H7 (cell line): ENCODE results near the gene ANKRD35. TPM values are rescaled to one million over a fixed set of nuclear protein-coding genes. Genes with fewer than 3 reads are reported as not detected.
A peak's percentile ranks its signal among the peaks of the same experiment; 100 is the strongest.
"Not testable (repeated sequence)": the region's sequence is repeated elsewhere in the genome, so short reads cannot be mapped to it uniquely, and the experiment has no call there.

Source experiments
- DNase-seq: peaks from one replicate; pipeline ENCODE4 v3.0.0; 2012
- H3K27me3 ChIP-seq: 2 replicates; pipeline ENCODE4 v1.6.0; 2011; ENCODE audit warnings: mild to moderate bottlenecking, low read length; ENCODE audit not compliant: control insufficient read depth, insufficient read depth
- H3K36me3 ChIP-seq: replicated peaks from 2 replicates; pipeline ENCODE4 v1.5.1; 2011; ENCODE audit warnings: low read length; ENCODE audit not compliant: control insufficient read depth, insufficient read depth
- H3K4me3 ChIP-seq: 2 replicates; pipeline ENCODE4 v1.5.1; 2011; ENCODE audit warnings: low read depth, mild to moderate bottlenecking, control low read depth, low read length, moderate library complexity; ENCODE audit not compliant: insufficient read depth
- total RNA-seq: library from RNA; depleted of rRNA; stranded (reverse); fragments of >200 nt; shearing (Covaris generic); gene quantifications from 2 replicates; pipeline ENCODE4 v1.2.3, GENCODE V29; 2014; rRNA removed

Gene ANKRD35
- total RNA-seq, 1 experiment from 2014 or later: 0.52 TPM

DNA sequence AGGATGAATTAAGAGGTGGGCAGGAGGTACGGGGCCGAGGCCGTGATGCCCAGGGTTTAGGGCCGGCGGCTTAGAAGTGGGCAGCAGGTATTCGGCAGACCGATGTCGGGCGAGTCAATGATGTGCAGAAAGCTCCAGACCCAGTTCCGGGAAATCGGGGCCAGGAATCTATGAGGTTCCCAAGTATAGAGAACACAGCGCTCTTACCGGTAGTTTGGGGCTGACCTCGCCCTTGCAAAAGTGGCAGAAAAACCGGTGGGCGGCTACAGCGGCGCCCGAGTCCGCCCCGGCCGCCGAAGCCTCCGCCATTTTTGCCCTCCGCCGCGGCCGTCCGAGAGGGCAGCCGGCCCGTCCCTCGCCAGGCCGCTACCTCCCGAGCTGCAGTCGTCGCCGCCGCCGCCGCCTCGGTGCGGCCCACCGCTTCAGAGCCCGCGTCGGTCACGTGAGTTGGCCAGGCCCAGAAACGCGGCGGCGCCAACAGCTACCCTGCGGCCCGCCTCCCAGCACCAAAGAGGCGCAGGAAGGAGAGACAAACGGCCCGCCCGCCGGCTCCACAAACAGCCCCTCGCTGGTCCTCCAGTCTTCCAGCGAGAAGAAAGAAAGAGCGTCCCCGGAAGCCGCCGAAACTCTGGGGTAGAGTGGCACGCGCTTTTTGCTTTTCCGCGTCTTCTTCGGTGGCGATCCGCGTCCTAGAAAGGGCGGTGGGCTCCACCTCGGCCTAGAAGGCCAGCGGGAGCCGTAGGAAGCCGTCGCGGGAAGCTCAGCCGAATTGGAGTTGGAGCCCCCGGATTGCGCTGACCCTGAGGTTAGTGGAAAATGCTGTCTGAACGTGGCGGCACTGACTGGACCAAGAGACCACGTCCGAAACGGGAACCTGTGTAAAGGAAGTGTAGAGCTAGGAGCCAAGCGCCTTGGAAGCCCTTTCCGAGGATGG is 61.8 kb downstream of the ANKRD35 start, which contains the start of the genes POLR3C and RNF115:
Gene POLR3C (plus strand): TSS at position 636 of the 934 bp plus-strand sequence. CDS start 1,577 bp downstream, outside the sequence.
Gene RNF115 (minus strand): TSS at position 531 of the 934 bp plus-strand sequence. CDS start 222 bp downstream, at position 309.
- DNase-seq: peak; percentile 92
- Histone ChIP-seq H3K4me3 (peak within 1 kb of the TSS; percentile 91), H3K36me3 (peaks cover 15% of the 10 kb centered on the region), H3K27me3 (no peaks in the 10 kb centered on the region)

DNA sequence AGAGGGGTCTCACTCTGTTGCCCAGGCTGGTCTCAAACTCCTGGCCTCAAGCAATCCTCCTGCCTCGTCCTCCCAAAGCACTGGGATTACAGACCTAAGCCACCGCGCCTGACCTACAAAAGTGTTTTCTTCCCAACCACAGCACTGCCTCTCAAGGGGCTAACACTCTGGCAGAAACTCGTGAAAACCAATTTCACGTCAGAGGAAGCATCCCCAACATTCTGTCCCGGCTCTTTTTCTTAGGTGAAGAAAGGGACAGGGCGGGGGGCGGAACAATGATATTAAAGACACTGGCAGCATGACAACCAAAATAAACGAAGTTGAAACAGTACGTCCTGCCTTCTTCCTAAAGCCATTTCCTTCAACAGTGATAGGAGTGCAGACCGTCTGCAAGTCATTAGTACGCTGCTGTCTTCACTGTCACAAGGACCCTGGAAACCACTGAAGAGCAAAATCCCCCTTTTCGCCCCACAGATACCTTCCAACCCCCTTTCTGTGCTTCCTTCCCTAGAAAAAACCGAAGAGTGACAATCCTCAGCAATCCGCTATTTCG is 62.8 kb downstream of the ANKRD35 start:
- not testable (repeated sequence) for H3K4me3 ChIP-seq, H3K36me3 ChIP-seq, H3K27me3 ChIP-seq

DNA sequence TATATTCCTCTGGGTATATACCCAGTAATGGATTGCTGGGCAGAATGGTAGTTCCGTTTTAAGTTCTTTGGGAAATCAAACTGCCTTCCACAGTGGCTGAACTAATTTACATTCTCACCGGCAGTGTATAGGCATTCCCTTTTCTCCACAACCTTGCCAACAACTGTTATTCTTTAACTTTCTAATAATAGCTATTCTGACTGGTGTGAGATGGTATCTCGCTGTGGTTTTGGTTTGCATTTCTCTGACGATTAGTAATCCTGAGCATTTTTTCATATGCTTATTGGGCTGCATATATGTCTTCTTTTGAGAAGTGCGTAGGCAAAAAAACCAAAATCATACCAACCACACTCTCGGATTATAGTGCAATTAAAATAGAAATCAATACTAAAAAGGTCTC is 67.6 kb downstream of the ANKRD35 start:
- not testable (repeated sequence) for H3K36me3 ChIP-seq, H3K4me3 ChIP-seq, H3K27me3 ChIP-seq, DNase-seq

More for the DNA sequence above, 62.8 kb downstream of the ANKRD35 start:
- not testable (repeated sequence) for DNase-seq

Other genes starting within 250 kb of the ANKRD35 start
- 1.3 and 4.1 TPM in 2 replicates for gene PDZK1, start 178.5 kb downstream of the ANKRD35 start, total RNA-seq
- 0.35 TPM in 1 of 2 replicates, not detected in the other for gene CD160, start 166.4 kb downstream of the ANKRD35 start, total RNA-seq
- 11.3 and 11.5 TPM in 2 replicates for gene RNF115, start 61.8 kb downstream of the ANKRD35 start, total RNA-seq
- gene POLR3C, start 61.7 kb downstream of the ANKRD35 start, total RNA-seq: 44.3 and 45.1 TPM in 2 replicates
- gene NUDT17, start 40.2 kb downstream of the ANKRD35 start, total RNA-seq: 4.4 and 8.8 TPM in 2 replicates
- gene PIAS3, start 26.8 kb downstream of the ANKRD35 start, total RNA-seq: 27.0 and 27.4 TPM in 2 replicates
- gene ITGA10, start 24.2 kb upstream of the ANKRD35 start, total RNA-seq: 0.10 and 0.22 TPM in 2 replicates
- 22.9 and 28.0 TPM in 2 replicates for gene PEX11B, start 32.9 kb upstream of the ANKRD35 start, total RNA-seq
- 181 and 214 TPM in 2 replicates for gene RBM8A, start 41.6 kb upstream of the ANKRD35 start, total RNA-seq
- gene LIX1L, start 72.2 kb upstream of the ANKRD35 start, total RNA-seq: 23.0 and 24.3 TPM in 2 replicates
- 0.52 and 0.62 TPM in 2 replicates for gene ANKRD34A, start 78.7 kb upstream of the ANKRD35 start, total RNA-seq
- gene POLR3GL, start 78.8 kb upstream of the ANKRD35 start, total RNA-seq: 6.3 and 11.6 TPM in 2 replicates
- 24.6 and 90.7 TPM in 2 replicates for gene TXNIP, start 110.7 kb upstream of the ANKRD35 start, total RNA-seq
- gene HJV, start 135.9 kb upstream of the ANKRD35 start, total RNA-seq: 0.24 and 1.2 TPM in 2 replicates